PC-3 (cell line): ENCODE results near the gene ZRANB2. TPM values are rescaled to one million over a fixed set of nuclear protein-coding genes. Genes with fewer than 3 reads are reported as not detected.

Experiments
- ATAC-seq: fragments of 200-7000 bp; cut with Tn5 transposase; 2 replicates; pipeline ENCODE4 v1.9.1; 2020; ENCODE audit warnings: mild to moderate bottlenecking, moderate library complexity
- BruUV-seq: library from RNA; stranded (reverse); fragments of 400-500 nt; replicated peaks from 2 replicates; lab custom pipeline; 2021; lab: Mats Ljungman, UMichigan
- CTCF ChIA-PET: fragments of 300-600 bp; sonication (Branson Sonifier 250); formaldehyde crosslinking; loops from one replicate; lab custom pipeline; 2022; ENCODE audit warnings: antibody characterized with exemption; lab: Charles Lee
- POLR2A ChIA-PET: fragments of 300-600 bp; sonication (Branson Sonifier 250); formaldehyde crosslinking; loops from one replicate; lab custom pipeline; 2022; ENCODE audit warnings: antibody characterized with exemption; ENCODE audit not compliant: unreplicated experiment; lab: Charles Lee
- DNase-seq: peaks from one replicate; pipeline ENCODE4 v3.0.0-alpha.2; 2015
- H2AFZ ChIP-seq: fragments of 300-600 bp; sonication (generic); 2 replicates; pipeline ENCODE4 v1.6.0; 2016; ENCODE audit warnings: antibody characterized with exemption, low read length
- H3F3A ChIP-seq: fragments of 300-600 bp; sonication (generic); one replicate; pipeline ENCODE4 v1.6.0; 2017; ENCODE audit warnings: antibody characterized with exemption, low read length, control low read depth, mild to moderate bottlenecking; ENCODE audit not compliant: unreplicated experiment
- H3K27ac ChIP-seq: fragments of 300-600 bp; sonication (generic); 2 replicates; pipeline ENCODE4 v1.5.1; 2016; ENCODE audit warnings: mild to moderate bottlenecking, low read length
- H3K27me3 ChIP-seq: fragments of 300-600 bp; sonication (generic); 2 replicates; pipeline ENCODE4 v1.6.1; 2016; ENCODE audit warnings: low read length, mixed read lengths
- H3K36me3 ChIP-seq: fragments of 300-600 bp; sonication (generic); 2 replicates; pipeline ENCODE4 v1.6.1; 2016; ENCODE audit warnings: low read depth, mixed run types, low read length, mixed read lengths
- H3K4me1 ChIP-seq: fragments of 300-600 bp; sonication (generic); 2 replicates; pipeline ENCODE4 v1.5.1; 2016; ENCODE audit warnings: low read length; ENCODE audit not compliant: insufficient read depth
- H3K4me2 ChIP-seq: fragments of 300-600 bp; sonication (generic); 2 replicates; pipeline ENCODE4 v1.6.0; 2016; ENCODE audit warnings: low read length
- H3K4me3 ChIP-seq: fragments of 300-600 bp; sonication (generic); 2 replicates; pipeline ENCODE4 v1.5.1; 2016; ENCODE audit warnings: mild to moderate bottlenecking, low read length, mixed read lengths
- H3K79me2 ChIP-seq: fragments of 300-600 bp; sonication (generic); 2 replicates; pipeline ENCODE4 v1.6.1; 2017; ENCODE audit warnings: low read length, mixed read lengths
- H3K9ac ChIP-seq: fragments of 300-600 bp; sonication (generic); 2 replicates; pipeline ENCODE4 v1.6.0; 2016; ENCODE audit warnings: mild to moderate bottlenecking, low read length
- H3K9me2 ChIP-seq: fragments of 300-600 bp; sonication (generic); replicated peaks from 2 replicates; pipeline ENCODE4 v1.6.1; 2016; ENCODE audit warnings: mixed run types, low read length, mixed read lengths
- H3K9me3 ChIP-seq: fragments of 300-600 bp; sonication (generic); 2 replicates; pipeline ENCODE4 v1.6.1; 2016; ENCODE audit warnings: low read length, mixed read lengths
- H4K20me1 ChIP-seq: fragments of 300-600 bp; sonication (generic); 2 replicates; pipeline ENCODE4 v1.6.1; 2016; ENCODE audit warnings: low read length, mixed read lengths
- EZH2 ChIP-seq: fragments of 300-600 bp; sonication (generic); IDR thresholded peaks from one replicate; pipeline ENCODE4 v1.6.1; 2017; ENCODE audit warnings: antibody characterized with exemption, mild to moderate bottlenecking, low read length; ENCODE audit not compliant: unreplicated experiment
- EZH2phosphoT487 ChIP-seq: fragments of 300-600 bp; sonication (generic); IDR thresholded peaks from 2 replicates; pipeline ENCODE4 v1.6.1; 2018; ENCODE audit warnings: mild to moderate bottlenecking, antibody characterized with exemption, low read length, borderline replicate concordance
- intact Hi-C: fragments of 100-400 bp; cut with micrococcal nuclease; formaldehyde crosslinking; loops from 2 replicates; pipeline ENCODE4 v1.9.0; 2023
- total RNA-seq: library from RNA; depleted of rRNA; stranded (reverse); fragments of >200 nt; gene quantifications from 2 replicates; pipeline ENCODE4 v1.2.3, GENCODE V29; 2014
- TF ChIP-seq, protein P1 (sequence below): fragments of 300-600 bp; sonication (generic); conservative IDR thresholded peaks from 2 replicates; pipeline ENCODE4 v1.5.1; 2017; ENCODE audit warnings: antibody characterized with exemption, low read depth, mild to moderate bottlenecking, low read length

The ZRANB2 gene
- total RNA-seq, 1 experiment from 2014 or later, result 38.7 TPM

DNA sequence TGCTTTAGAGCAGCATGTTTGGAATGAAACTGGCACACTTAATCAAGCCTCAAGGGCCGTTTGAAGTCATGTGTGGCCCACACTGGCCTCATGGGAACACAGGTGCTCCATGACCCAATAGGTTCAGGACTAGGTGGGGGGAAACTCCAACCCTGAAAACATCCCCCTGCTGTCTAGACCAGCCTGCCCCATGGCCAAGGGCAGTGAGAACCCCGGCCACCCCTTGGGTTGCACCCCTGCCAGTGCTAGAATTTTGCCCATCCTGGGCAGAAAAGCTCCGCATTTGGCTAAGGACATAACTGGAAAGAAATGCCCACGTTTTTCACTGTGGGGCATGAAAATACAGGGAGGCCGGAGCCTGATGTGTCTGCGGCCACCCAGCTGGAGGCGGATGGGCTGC is 27.1 kb downstream of the ZRANB2 start:
- H3K9me2 ChIP-seq, result no peaks in the 10 kb centered on the region
- no peaks in the 10 kb centered on the region for H3K9me3 ChIP-seq
- H3K9ac ChIP-seq, result no peak overlapping the region
- CTCF ChIA-PET, result no interaction called here
- no peaks in the 10 kb centered on the region for H4K20me1 ChIP-seq
- H3F3A ChIP-seq, result no peaks in the 10 kb centered on the region
- H3K36me3 ChIP-seq, result peaks cover 5% of the 10 kb centered on the region; the same call in 1 of the 2 replicates
- intact Hi-C loops, result no loop called here
- TF ChIP-seq EZH2phosphoT487 (no peak), EZH2 (no peak)
- TF ChIP-seq, protein P1, sequence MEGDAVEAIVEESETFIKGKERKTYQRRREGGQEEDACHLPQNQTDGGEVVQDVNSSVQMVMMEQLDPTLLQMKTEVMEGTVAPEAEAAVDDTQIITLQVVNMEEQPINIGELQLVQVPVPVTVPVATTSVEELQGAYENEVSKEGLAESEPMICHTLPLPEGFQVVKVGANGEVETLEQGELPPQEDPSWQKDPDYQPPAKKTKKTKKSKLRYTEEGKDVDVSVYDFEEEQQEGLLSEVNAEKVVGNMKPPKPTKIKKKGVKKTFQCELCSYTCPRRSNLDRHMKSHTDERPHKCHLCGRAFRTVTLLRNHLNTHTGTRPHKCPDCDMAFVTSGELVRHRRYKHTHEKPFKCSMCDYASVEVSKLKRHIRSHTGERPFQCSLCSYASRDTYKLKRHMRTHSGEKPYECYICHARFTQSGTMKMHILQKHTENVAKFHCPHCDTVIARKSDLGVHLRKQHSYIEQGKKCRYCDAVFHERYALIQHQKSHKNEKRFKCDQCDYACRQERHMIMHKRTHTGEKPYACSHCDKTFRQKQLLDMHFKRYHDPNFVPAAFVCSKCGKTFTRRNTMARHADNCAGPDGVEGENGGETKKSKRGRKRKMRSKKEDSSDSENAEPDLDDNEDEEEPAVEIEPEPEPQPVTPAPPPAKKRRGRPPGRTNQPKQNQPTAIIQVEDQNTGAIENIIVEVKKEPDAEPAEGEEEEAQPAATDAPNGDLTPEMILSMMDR, result no peak
- ATAC-seq (peak; percentile 14; the same call in 1 of the 2 replicates), DNase-seq (no peak)
- POLR2A ChIA-PET, result no interaction called here
- no peak overlapping the region for H3K4me3 ChIP-seq
- H3K27me3 ChIP-seq, result peaks cover 11% of the 10 kb centered on the region
- H3K79me2 ChIP-seq, result no peaks in the 10 kb centered on the region
- no peak overlapping the region for H2AFZ ChIP-seq
- no TSS peak for BruUV-seq
- no peak overlapping the region for H3K27ac ChIP-seq
- no peak overlapping the region for H3K4me2 ChIP-seq
- no peaks in the 10 kb centered on the region for H3K4me1 ChIP-seq

DNA sequence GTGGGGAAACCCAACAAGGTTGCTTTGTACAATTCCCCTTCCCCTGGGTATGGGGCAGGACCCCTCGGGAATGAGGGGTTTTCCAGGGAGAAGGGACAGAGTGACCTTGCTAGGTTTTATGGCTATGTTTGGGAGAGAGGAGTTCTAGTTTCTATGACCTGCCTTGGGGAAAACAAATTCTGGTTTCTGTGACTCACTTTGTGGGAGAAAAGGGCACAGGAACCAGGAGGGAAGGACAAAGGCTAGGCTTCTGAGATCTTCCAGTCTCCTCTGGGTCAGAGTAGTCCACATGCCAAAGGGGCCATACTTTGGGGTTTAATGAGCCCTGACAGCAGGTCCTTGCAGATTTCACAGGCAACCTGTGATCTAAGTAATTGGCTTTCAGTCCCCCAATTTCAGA is 27.7 kb downstream of the ZRANB2 start:
- no peaks in the 10 kb centered on the region for H3K9me3 ChIP-seq
- H4K20me1 ChIP-seq, result no peaks in the 10 kb centered on the region
- H3K4me3 ChIP-seq, result no peak overlapping the region
- intact Hi-C loops, result no loop called here
- ATAC-seq, result peak; percentile 19
- no peaks in the 10 kb centered on the region for H3K9me2 ChIP-seq
- no peak overlapping the region for H3K9ac ChIP-seq
- no peaks in the 10 kb centered on the region for H3K79me2 ChIP-seq
- peaks cover 17% of the 10 kb centered on the region for H3K27me3 ChIP-seq
- BruUV-seq, result no TSS peak
- H3K36me3 ChIP-seq, result peaks cover 3% of the 10 kb centered on the region; the same call in 1 of the 2 replicates
- H3K27ac ChIP-seq, result no peak overlapping the region
- TF ChIP-seq, protein P1, result no peak
- no peak for TF ChIP-seq EZH2
- TF ChIP-seq EZH2phosphoT487, result no peak
- ChIA-PET POLR2A (no interaction called here), CTCF (no interaction called here)
- H3F3A ChIP-seq, result no peaks in the 10 kb centered on the region
- no peaks in the 10 kb centered on the region for H3K4me1 ChIP-seq
- H2AFZ ChIP-seq, result no peak overlapping the region
- DNase-seq, result peak; percentile 21
- H3K4me2 ChIP-seq, result no peak overlapping the region

DNA sequence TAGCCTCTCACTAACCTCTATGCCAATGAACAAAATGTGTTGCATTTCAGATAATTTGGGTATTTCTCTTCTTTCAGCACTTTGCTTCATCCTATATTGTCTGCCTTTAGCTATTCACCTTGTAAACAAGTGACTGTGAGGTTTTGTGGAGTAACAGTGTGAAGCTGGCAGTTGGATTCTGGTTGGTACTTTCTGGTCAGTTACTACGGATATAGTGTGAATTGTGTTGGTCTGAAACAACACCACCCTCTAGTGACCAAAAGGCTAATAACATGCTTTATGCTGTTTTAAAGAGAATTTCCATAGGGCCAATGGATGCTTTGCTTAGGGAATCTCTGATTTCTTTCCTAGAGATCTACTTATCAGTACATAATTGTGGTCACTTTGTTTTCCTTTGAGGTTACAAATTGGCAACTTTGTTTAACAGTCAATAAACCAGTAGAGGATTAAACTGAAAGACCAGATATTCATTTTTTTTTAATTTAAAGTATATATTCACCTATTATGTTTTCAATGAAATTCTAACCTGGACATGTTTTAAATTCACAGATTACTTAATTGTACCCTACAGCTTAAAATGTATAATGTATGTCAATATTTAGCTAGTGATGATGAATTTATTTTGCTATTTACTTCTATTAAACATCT is 30.8 kb downstream of the ZRANB2 start:
- TF ChIP-seq EZH2 (no peak), EZH2phosphoT487 (no peak)
- TF ChIP-seq, protein P1, result peak; percentile 84
- Histone ChIP-seq H4K20me1 (no peaks in the 10 kb centered on the region), H3K9ac (no peak overlapping the region), H3K27me3 (peaks cover 41% of the 10 kb centered on the region), H3K27ac (no peak overlapping the region), H3K9me3 (no peaks in the 10 kb centered on the region), H3K36me3 (no peaks in the 10 kb centered on the region), H3K79me2 (no peaks in the 10 kb centered on the region), H3K4me1 (no peaks in the 10 kb centered on the region), H3F3A (no peaks in the 10 kb centered on the region), H3K9me2 (no peaks in the 10 kb centered on the region), H2AFZ (no peak overlapping the region), H3K4me2 (no peak overlapping the region), H3K4me3 (no peak overlapping the region)
- ATAC-seq, result peak; percentile 52
- DNase-seq, result peak; percentile 80
- no TSS peak for BruUV-seq
- POLR2A ChIA-PET, result no interaction called here
- CTCF ChIA-PET, result no interaction called here
- intact Hi-C loops, result loop anchor here (1.0 to 5.0 kb wide), 3 partner anchors 305 to 918 kb away; no protein-coding TSS in a partner anchor
